ENCODE data around the gene GLMP. TPM values are rescaled to one million over a fixed set of nuclear protein-coding genes. Genes with fewer than 3 reads are reported as not detected.
A peak's percentile ranks its signal among the peaks of the same experiment; 100 is the strongest.

The GLMP gene
- total RNA-seq, 4 donors from 2014 or later, result 27.0 to 47.8 (median 37.5) TPM

DNA sequence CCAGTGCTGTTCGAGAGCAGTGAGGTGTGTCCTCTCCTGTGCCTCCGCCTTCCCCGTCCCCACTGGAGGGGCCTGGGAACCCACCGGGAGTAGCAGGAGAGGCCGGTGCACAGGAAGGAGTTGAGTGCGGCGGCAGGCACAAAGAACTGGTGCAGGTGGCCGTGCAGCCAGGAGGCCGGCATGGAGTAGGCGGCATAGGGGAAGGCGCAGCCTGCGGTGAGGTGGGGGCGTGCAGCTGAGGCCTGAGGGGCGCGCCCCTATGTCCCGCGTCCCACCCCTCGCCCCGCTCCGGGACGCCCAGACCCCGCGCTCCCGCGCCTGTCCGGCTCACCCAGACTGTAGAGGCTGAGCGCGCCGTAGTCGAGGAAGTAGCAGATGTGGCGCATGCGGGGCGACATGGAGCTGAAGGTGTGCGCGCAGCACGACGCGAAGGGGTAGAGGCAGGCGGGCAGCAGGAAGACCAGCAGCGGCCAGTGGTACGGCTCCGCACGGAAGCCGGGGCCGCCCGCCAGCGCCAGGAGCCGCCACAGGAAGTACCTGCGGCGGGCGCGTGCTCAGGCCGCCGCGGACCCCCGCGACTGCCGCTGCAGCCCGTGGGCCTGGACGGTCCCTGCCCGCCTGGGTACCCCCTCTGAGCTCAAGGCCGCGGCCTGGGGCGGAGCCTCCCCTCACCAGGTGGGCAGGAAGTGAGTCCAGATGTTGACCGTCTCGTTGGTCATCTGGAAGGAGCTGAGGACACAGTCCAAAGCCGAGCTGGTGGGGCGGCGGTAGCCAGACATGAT is 49.8 kb downstream of the GLMP start:
- peaks cover 5 to 38% (median 31%) of the 10 kb centered on the region in 4 donors for H3K36me3 ChIP-seq
- H3K4me1 ChIP-seq, result peaks cover 28 to 39% (median 32%) of the 10 kb centered on the region in 4 donors
- H3K27me3 ChIP-seq, result peaks cover 0 to 33% (median 8%) of the 10 kb centered on the region in 4 donors
- 17% methylated on average over 4 of the region's 69 CpGs for WGBS
- DNase-seq (ENCODE audit: extremely low spot score), result no peak
- TF ChIP-seq EP300 (IDR thresholded peaks at IDR 0.05), result no peak
- TF ChIP-seq POLR2A (IDR thresholded peaks at IDR 0.05; ENCODE audit: low read depth), result no peak
- TF ChIP-seq POLR2AphosphoS5 (IDR thresholded peaks at IDR 0.05), result peak in 1 of 2 donors; percentile 24
- TF ChIP-seq, protein P1, sequence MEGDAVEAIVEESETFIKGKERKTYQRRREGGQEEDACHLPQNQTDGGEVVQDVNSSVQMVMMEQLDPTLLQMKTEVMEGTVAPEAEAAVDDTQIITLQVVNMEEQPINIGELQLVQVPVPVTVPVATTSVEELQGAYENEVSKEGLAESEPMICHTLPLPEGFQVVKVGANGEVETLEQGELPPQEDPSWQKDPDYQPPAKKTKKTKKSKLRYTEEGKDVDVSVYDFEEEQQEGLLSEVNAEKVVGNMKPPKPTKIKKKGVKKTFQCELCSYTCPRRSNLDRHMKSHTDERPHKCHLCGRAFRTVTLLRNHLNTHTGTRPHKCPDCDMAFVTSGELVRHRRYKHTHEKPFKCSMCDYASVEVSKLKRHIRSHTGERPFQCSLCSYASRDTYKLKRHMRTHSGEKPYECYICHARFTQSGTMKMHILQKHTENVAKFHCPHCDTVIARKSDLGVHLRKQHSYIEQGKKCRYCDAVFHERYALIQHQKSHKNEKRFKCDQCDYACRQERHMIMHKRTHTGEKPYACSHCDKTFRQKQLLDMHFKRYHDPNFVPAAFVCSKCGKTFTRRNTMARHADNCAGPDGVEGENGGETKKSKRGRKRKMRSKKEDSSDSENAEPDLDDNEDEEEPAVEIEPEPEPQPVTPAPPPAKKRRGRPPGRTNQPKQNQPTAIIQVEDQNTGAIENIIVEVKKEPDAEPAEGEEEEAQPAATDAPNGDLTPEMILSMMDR (IDR thresholded peaks at IDR 0.05), result no peak
- peak overlapping the region; percentile 35 to 52 (median 38) for H3K4me3 ChIP-seq
- intact Hi-C loops (cut with DNase I), result no loop called here
- H3K27ac ChIP-seq (replicated peaks in 1 of 4), result no peak overlapping the region
- H3K9me3 ChIP-seq, result no peaks in the 10 kb centered on the region

DNA sequence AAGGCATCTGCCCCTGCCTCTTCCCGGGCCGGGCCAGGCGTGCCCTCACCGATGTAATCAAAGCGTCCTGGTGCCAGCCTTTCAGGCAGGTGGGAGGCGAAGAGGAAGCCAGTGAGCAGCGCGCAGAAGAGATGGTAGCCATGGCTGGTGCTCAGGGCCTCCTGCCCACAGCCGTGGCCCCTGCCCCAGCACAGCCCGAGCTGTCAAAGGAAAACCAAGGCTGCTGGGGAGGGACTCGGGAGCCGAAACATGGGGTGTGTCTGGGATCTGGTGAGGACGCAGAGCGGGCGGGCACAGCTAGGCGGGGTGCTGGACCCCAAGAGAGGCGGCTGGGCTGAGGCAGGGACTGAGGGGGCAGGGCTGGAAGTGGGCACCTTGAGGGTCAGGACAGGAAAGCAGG is 50.8 kb downstream of the GLMP start:
- Histone ChIP-seq H3K4me3 (no peak overlapping the region), H3K36me3 (peaks cover 3 to 34% (median 31%) of the 10 kb centered on the region in 4 donors), H3K9me3 (no peaks in the 10 kb centered on the region), H3K27ac (replicated peaks in 1 of 4) (no peak overlapping the region), H3K27me3 (peaks cover 0 to 33% (median 8%) of the 10 kb centered on the region in 4 donors), H3K4me1 (peaks cover 28 to 39% (median 32%) of the 10 kb centered on the region in 4 donors)
- 90% methylated on average over 16 of the region's 17 CpGs for WGBS
- DNase-seq (ENCODE audit: extremely low spot score), result no peak
- TF ChIP-seq POLR2AphosphoS5 (IDR thresholded peaks at IDR 0.05) (no peak), POLR2A (IDR thresholded peaks at IDR 0.05; ENCODE audit: low read depth) (no peak), EP300 (IDR thresholded peaks at IDR 0.05) (no peak)
- TF ChIP-seq, protein P1 (IDR thresholded peaks at IDR 0.05), result no peak
- intact Hi-C loops (cut with DNase I), result no loop called here

DNA sequence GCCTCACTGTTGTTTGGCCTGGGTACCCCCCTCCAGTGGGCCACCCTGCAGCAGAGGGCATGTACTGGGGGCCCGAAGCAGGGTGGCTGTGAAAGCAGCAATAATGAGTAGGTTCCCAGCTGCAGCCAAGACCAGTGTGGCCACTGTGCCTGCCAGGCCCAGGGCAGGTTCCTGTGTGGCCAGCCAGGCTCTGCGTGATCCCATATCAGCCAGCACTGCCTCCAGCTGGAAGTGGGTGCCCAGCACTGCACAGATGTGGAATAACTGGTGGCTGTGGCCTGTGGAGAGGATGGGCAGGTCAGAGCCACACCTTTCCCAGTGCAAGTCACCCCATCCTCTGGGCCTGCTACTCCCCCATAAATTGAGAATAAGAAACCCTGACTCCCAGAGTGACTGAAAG is 51.4 kb downstream of the GLMP start:
- Histone ChIP-seq H3K27me3 (peaks cover 0 to 33% (median 8%) of the 10 kb centered on the region in 4 donors), H3K4me1 (peaks cover 28 to 39% (median 32%) of the 10 kb centered on the region in 4 donors), H3K9me3 (no peaks in the 10 kb centered on the region), H3K4me3 (no peak overlapping the region), H3K36me3 (peaks cover 9 to 34% (median 31%) of the 10 kb centered on the region in 4 donors), H3K27ac (replicated peaks in 1 of 4) (no peak overlapping the region)
- TF ChIP-seq EP300 (IDR thresholded peaks at IDR 0.05), result no peak
- no peak for DNase-seq (ENCODE audit: extremely low spot score)
- intact Hi-C loops (cut with DNase I), result no loop called here
- WGBS, result 100% methylated on average over 1 of the region's 2 CpGs

DNA sequence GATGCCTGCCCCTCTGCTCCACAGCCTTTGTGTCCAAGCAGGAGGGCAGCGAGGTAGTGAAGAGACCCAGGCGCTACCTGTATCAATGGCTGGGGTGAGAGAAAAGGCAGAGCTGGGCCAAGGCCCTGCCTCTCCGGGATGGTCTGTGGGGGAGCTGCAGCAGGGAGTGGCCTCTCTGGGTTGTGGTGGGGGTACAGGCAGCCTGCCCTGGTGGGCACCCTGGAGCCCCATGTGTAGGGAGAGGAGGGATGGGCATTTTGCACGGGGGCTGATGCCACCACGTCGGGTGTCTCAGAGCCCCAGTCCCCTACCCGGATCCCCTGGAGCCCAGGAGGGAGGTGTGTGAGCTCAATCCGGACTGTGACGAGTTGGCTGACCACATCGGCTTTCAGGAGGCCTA is 52.7 kb downstream of the GLMP start:
- intact Hi-C loops (cut with DNase I), result no loop called here
- Histone ChIP-seq H3K27me3 (peaks cover 0 to 33% (median 8%) of the 10 kb centered on the region in 4 donors), H3K4me1 (peaks cover 25 to 32% (median 27%) of the 10 kb centered on the region in 4 donors), H3K36me3 (peaks cover 19 to 45% (median 43%) of the 10 kb centered on the region in 4 donors), H3K9me3 (no peaks in the 10 kb centered on the region), H3K4me3 (no peak overlapping the region), H3K27ac (replicated peaks in 1 of 4) (no peak overlapping the region)
- WGBS, result 82% methylated on average over 5 of the region's 10 CpGs
- no peak for TF ChIP-seq POLR2AphosphoS5 (IDR thresholded peaks at IDR 0.05)
- TF ChIP-seq POLR2A (IDR thresholded peaks at IDR 0.05; ENCODE audit: low read depth), result no peak
- no peak for TF ChIP-seq EP300 (IDR thresholded peaks at IDR 0.05)
- TF ChIP-seq, protein P1 (IDR thresholded peaks at IDR 0.05), result no peak
- no peak for DNase-seq (ENCODE audit: extremely low spot score)

Other genes with a start within 250 kb of the GLMP start
- gene UBQLN4, start 241.9 kb downstream of the GLMP start, total RNA-seq, result 10 to 100 TPM; 17.4 to 33.3 (median 26.0) TPM
- 100 to 1,000 TPM in 1 of 4 donors, 10 to 100 TPM in 3; 59.3 to 106 (median 75.5) TPM for gene LAMTOR2, start 240.9 kb downstream of the GLMP start, total RNA-seq
- gene RAB25, start 234.5 kb downstream of the GLMP start, total RNA-seq, result not detected
- 1 to 10 TPM in 1 of 4 donors, under 1 TPM in 3; under 0.01 to 1.6 (median 0.66) TPM for gene MEX3A, start 213.2 kb downstream of the GLMP start, total RNA-seq
- 100 to 1,000 TPM; 311 to 589 (median 380) TPM for gene LMNA, start 181.0 kb downstream of the GLMP start, total RNA-seq
- 1 to 10 TPM; 1.7 to 4.1 (median 2.6) TPM for gene SEMA4A, start 142.1 kb downstream of the GLMP start, total RNA-seq
- 10 to 100 TPM in 3 of 4 donors, 1 to 10 TPM in 1; 8.3 to 18.2 (median 15.0) TPM for gene SLC25A44, start 101.6 kb downstream of the GLMP start, total RNA-seq
- gene PMF1, start 82.7 kb downstream of the GLMP start, total RNA-seq, result 10 to 100 TPM; 45.0 to 60.4 (median 50.2) TPM
- gene BGLAP, start 53.5 kb downstream of the GLMP start, total RNA-seq, result 1 to 10 TPM in 1 of 4 donors, not detected in 3; 2.4 TPM
- gene PAQR6, start 47.6 kb downstream of the GLMP start, total RNA-seq, result 1 to 10 TPM; 2.2 to 2.9 (median 2.7) TPM
- gene SMG5, start 12.9 kb downstream of the GLMP start, total RNA-seq, result 10 to 100 TPM; 52.3 to 96.1 (median 69.4) TPM
- 1 to 10 TPM in 3 of 4 donors, under 1 TPM in 1; 0.99 to 3.2 (median 1.9) TPM for gene TMEM79, start 11.4 kb downstream of the GLMP start, total RNA-seq
- gene VHLL, start 3.6 kb upstream of the GLMP start, total RNA-seq, result not detected
- gene CCT3, start 42.6 kb upstream of the GLMP start, total RNA-seq, result 100 to 1,000 TPM; 172 to 241 (median 222) TPM
- gene TSACC, start 42.8 kb upstream of the GLMP start, total RNA-seq, result not detected
- gene RHBG, start 73.5 kb upstream of the GLMP start, total RNA-seq, result not detected
- 100 to 1,000 TPM in 3 of 4 donors, 10 to 100 TPM in 1; 78.0 to 138 (median 115) TPM for gene MEF2D, start 205.1 kb upstream of the GLMP start, total RNA-seq